ENCODE results near the gene GPATCH2L.

- TF ChIP-seq CTCF (IDR thresholded peaks at IDR 0.05): no peak
- TF ChIP-seq POLR2A (IDR thresholded peaks at IDR 0.05): no peak
These were observed 45.5 kb upstream of the GPATCH2L start for GRCh38 chr14:76106188-76106587.

All from uterus (tissue), 2 donors.